ENCODE results near the gene RAB32.

Gene RAB32

GRCh38 chr6:146542881-146543210 lies 787 bp upstream of the RAB32 start:
- no peak for TF ChIP-seq CTCF (IDR thresholded peaks at IDR 0.05; ENCODE audit: low read depth, low read length)
- peak overlapping the region; percentile 46 for H3K4me3 ChIP-seq (ENCODE audit: low read depth, low read length)
- no peak for DNase-seq (ENCODE audit: low read depth, low spot score)
- in situ Hi-C loops (cut with HindIII; ENCODE audit: low sequenced_read_pairs) = no loop called here

GRCh38 chr6:146543940-146544615 lies 445 bp downstream of the RAB32 start:
- in situ Hi-C loops (cut with HindIII; ENCODE audit: low sequenced_read_pairs) = no loop called here
- peak; percentile 59 for DNase-seq (ENCODE audit: low read depth, low spot score)
- TF ChIP-seq CTCF (IDR thresholded peaks at IDR 0.05; ENCODE audit: low read depth, low read length) = no peak
- H3K4me3 ChIP-seq (ENCODE audit: low read depth, low read length) = peak overlapping the region; percentile 84

GRCh38 chr6:146544616-146545182 lies 1.1 kb downstream of the RAB32 start:
- H3K4me3 ChIP-seq (ENCODE audit: low read depth, low read length) = peak overlapping the region; percentile 84
- in situ Hi-C loops (cut with HindIII; ENCODE audit: low sequenced_read_pairs) = no loop called here
- no peak for DNase-seq (ENCODE audit: low read depth, low spot score)

GRCh38 chr6:146545581-146545980 lies 1.9 kb downstream of the RAB32 start:
- no peak for TF ChIP-seq CTCF (IDR thresholded peaks at IDR 0.05; ENCODE audit: low read depth, low read length)
- H3K4me3 ChIP-seq (ENCODE audit: low read depth, low read length) = peak overlapping the region; percentile 84
- peak; percentile 67 for DNase-seq (ENCODE audit: low read depth, low spot score)
- in situ Hi-C loops (cut with HindIII; ENCODE audit: low sequenced_read_pairs) = no loop called here

More at GRCh38 chr6:146544616-146545182, 1.1 kb downstream of the RAB32 start:
- TF ChIP-seq CTCF (IDR thresholded peaks at IDR 0.05; ENCODE audit: low read depth, low read length) = no peak

GRCh38 chr6:146546443-146547043 lies 2.9 kb downstream of the RAB32 start:
- TF ChIP-seq CTCF (IDR thresholded peaks at IDR 0.05; ENCODE audit: low read depth, low read length) = no peak

GRCh38 chr6:146547889-146548288 lies 4.3 kb downstream of the RAB32 start:
- no peak for DNase-seq (ENCODE audit: low read depth, low spot score)
- in situ Hi-C loops (cut with HindIII; ENCODE audit: low sequenced_read_pairs) = no loop called here
- H3K4me3 ChIP-seq (ENCODE audit: low read depth, low read length) = no peak overlapping the region
- TF ChIP-seq CTCF (IDR thresholded peaks at IDR 0.05; ENCODE audit: low read depth, low read length) = no peak

More at GRCh38 chr6:146546443-146547043, 2.9 kb downstream of the RAB32 start:
- H3K4me3 ChIP-seq (ENCODE audit: low read depth, low read length) = no peak overlapping the region
- peak; percentile 85 for DNase-seq (ENCODE audit: low read depth, low spot score)
- in situ Hi-C loops (cut with HindIII; ENCODE audit: low sequenced_read_pairs) = no loop called here

All from astrocyte of the spinal cord (primary cell).